Testis (tissue), 3 donors: ENCODE data around the gene CNN1. TPM values are rescaled to one million over a fixed set of nuclear protein-coding genes. Genes with fewer than 3 reads are reported as not detected.
"Not testable (repeated sequence)": the region's sequence is repeated elsewhere in the genome, so short reads cannot be mapped to it uniquely, and the experiment has no call there.

ENCODE experiments used
- DNase-seq: peaks from one replicate; pipeline ENCODE4 v3.0.0-alpha.2; 2019
- H3K27ac ChIP-seq, 2 donors: fragments of 200-600 bp; sonication (generic); one replicate each; pipeline ENCODE4 v1.5.1; 2019
- H3K27me3 ChIP-seq: fragments of 200-600 bp; sonication (generic); one replicate; pipeline ENCODE4 v1.5.1; 2019
- H3K36me3 ChIP-seq: fragments of 200-600 bp; sonication (generic); one replicate; pipeline ENCODE4 v1.5.1; 2017; ENCODE audit warnings: low read depth; ENCODE audit errors: missing control alignments
- H3K4me1 ChIP-seq: fragments of 200-600 bp; sonication (generic); one replicate; pipeline ENCODE4 v1.5.1; 2019
- H3K4me3 ChIP-seq, 2 donors: fragments of 200-600 bp; sonication (generic); one replicate each; pipeline ENCODE4 v1.5.1; 2017 to 2019
- H3K9me3 ChIP-seq: fragments of 200-600 bp; sonication (generic); one replicate; pipeline ENCODE4 v1.5.1; 2017
- POLR2A ChIP-seq: fragments of 450-650 bp; IDR thresholded peaks from one replicate; pipeline ENCODE4 v1.6.1; 2017; ENCODE audit warnings: antibody characterized with exemption, mild to moderate bottlenecking, moderate library complexity
- WGBS, 2 donors: methylation state at CpG; one replicate each; pipeline ENCODE4 v1.1.5; 2018; 5-methylcytosine and 5-hydroxymethylcytosine counted together
- intact Hi-C: fragments of 100-400 bp; cut with DNase I; formaldehyde crosslinking; loops from one replicate; pipeline ENCODE4 v1.15.1; 2023; ENCODE audit warnings: low total_unique reads
- polyA plus RNA-seq: library from polyadenylated mRNA; stranded (reverse); fragments of 350-450 nt; fragmentation: Illumina TruSeq; extraction: RNeasy Lipid Tissue Mini Kit (QIAGEN cat#74804); gene quantifications from one replicate; pipeline ENCODE4 v1.2.3, GENCODE V29; 2014; ENCODE audit warnings: low read depth, low replicate concordance; ENCODE audit not compliant: insufficient read depth
- total RNA-seq, 2 donors: library from RNA; depleted of rRNA; stranded (reverse); fragments of >200 nt; gene quantifications; one replicate each; pipeline ENCODE4 v1.2.3, GENCODE V29; 2016
- TF ChIP-seq, protein P1 (sequence below), 3 experiments: fragments of 450-650 bp in 2 of 3; fragments of 200-600 bp in 1 of 3; sonication (generic) in 1 of 3; IDR thresholded peaks; one replicate each; pipeline ENCODE4 v1.5.1; 2016 to 2019; ENCODE audit warnings: antibody characterized with exemption in 3 of 3, mild to moderate bottlenecking in 2 of 3, moderate library complexity in 1 of 3

CNN1 gene
- total and polyA plus RNA-seq, 3 donors from 2014 or later: 130 to 218 (median 151) TPM

DNA sequence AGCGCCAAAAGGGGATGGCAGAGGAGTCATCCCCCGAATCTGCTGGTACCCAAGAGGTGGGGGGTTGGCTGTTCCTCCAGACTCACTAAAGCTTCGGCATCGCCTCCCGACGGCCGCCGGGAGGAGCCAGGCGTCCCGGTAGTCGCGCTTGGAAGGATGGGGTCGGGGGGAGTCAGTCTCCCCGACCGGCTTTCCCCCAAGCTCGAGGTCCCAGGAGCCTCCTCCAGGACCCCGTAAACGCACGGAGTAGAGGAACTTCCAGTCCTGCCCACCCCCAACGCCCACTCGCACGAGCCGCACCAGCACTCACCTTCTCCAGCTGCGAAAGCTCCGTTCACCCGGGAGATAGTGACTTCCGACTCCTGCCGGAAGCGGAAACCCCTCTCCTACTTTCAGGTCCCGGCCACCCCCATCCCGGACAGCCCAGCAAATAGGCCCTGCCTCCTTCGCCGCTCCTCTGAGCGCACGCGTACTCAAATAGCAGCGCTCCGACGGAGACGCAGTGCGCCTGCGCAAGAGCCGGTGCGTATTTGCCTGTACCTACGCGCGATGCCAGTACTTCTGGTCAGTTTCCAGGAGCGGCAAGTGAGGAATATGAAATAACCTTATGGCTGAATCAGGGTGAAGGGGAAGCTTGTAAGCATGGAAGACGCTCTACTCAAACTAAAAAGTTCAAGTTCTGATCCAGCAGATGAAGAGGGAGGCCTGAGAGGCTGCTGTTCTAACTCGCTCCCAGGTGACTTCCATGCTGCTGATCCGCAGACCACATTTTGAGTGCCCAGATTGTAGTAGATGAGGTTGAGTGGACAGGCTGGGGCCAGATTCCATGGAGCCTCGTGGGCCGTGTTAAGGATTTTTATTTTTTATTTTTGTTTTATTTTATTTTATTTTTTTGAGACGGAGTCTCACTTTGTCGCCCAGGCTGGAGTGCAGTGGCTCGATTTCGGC, 20.5 kb downstream of the CNN1 start, which contains the start of gene ELOF1:
Gene ELOF1 (minus strand): TSS at position 350 of the 948 bp plus-strand sequence. CDS start 4,883 bp downstream, outside the sequence.
- no peaks in the 10 kb centered on the region for H3K36me3 ChIP-seq
- intact Hi-C loops: no loop called here
- DNase-seq: peak; percentile 99
- H3K9me3 ChIP-seq: no peaks in the 10 kb centered on the region
- peak within 1 kb of the TSS in 1 of 2 donors; percentile 46 for H3K27ac ChIP-seq
- TF ChIP-seq, protein P1, sequence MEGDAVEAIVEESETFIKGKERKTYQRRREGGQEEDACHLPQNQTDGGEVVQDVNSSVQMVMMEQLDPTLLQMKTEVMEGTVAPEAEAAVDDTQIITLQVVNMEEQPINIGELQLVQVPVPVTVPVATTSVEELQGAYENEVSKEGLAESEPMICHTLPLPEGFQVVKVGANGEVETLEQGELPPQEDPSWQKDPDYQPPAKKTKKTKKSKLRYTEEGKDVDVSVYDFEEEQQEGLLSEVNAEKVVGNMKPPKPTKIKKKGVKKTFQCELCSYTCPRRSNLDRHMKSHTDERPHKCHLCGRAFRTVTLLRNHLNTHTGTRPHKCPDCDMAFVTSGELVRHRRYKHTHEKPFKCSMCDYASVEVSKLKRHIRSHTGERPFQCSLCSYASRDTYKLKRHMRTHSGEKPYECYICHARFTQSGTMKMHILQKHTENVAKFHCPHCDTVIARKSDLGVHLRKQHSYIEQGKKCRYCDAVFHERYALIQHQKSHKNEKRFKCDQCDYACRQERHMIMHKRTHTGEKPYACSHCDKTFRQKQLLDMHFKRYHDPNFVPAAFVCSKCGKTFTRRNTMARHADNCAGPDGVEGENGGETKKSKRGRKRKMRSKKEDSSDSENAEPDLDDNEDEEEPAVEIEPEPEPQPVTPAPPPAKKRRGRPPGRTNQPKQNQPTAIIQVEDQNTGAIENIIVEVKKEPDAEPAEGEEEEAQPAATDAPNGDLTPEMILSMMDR (IDR thresholded peaks at IDR 0.05): no peak
- TF ChIP-seq POLR2A: no peak
- H3K4me1 ChIP-seq: peaks cover 18% of the 10 kb centered on the region
- H3K4me3 ChIP-seq: peak within 1 kb of the TSS; percentile 70 to 91
- no peaks in the 10 kb centered on the region for H3K27me3 ChIP-seq
- 3 to 4% methylated on average over 37 to 56 of the region's 57 CpGs for WGBS, 2 donors

DNA sequence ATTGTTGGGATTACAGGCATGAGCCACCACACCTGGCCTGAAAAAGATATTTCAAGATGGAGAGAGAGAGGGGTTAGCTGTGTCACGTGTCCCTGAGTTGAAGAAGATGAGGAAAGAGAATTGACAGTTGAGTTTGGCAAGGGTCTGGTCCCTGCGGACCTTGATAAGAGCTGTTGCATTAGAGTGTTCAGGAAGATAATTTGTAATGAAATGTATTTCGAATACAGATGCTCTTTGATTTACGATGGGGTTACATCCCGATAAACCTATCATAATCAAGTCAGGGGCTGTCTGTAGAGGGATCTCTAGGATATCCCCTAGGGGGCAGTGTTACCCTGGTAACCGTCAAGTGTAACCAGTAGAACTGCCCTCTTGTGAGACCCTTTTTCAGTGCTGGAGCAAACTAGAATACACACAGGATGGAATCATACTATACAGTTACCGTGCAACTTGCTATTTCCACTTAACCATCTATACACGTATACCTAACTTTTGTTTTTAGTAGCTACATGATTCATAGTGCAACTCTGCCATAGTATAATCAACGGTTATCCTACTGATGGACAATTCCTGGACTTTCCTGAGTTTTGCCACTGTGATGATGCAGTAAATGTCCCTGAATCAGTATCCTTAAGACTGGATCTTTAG, 21.9 kb downstream of the CNN1 start:
- H3K27ac ChIP-seq: no peak overlapping the region
- DNase-seq: peak; percentile 56
- H3K4me1 ChIP-seq: peaks cover 18% of the 10 kb centered on the region
- H3K9me3 ChIP-seq: no peaks in the 10 kb centered on the region
- no peak overlapping the region for H3K4me3 ChIP-seq
- no peaks in the 10 kb centered on the region for H3K27me3 ChIP-seq
- TF ChIP-seq POLR2A: no peak
- TF ChIP-seq, protein P1 (IDR thresholded peaks at IDR 0.05): peak; percentile 28 to 54 (median 45)
- intact Hi-C loops: no loop called here
- no peaks in the 10 kb centered on the region for H3K36me3 ChIP-seq
- WGBS, 2 donors: 17 to 18% methylated on average over 9 of the region's 9 CpGs

DNA sequence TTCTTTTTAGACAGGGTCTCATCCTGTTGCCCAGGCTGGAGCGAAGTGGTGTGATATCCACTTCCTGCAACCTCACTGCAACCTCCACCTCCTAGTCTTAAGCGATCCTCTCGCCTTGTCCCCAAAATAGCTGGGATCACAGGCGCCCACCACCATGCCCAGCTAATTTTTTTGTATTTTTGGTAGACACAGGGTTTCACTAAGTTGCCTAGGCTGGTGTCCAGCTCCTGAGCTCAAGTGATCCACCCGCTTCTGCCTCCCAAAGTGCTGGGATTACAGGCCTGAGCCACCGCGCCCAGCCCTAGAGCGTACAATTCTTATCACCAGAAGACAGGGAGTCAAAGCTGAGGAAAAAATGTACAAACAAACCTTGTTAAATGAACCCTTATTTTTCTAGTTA, 24.9 kb downstream of the CNN1 start:
- Histone ChIP-seq H3K9me3 (no peaks in the 10 kb centered on the region), H3K27ac (no peak overlapping the region), H3K36me3 (no peaks in the 10 kb centered on the region), H3K4me3 (no peak overlapping the region), H3K4me1 (peaks cover 7% of the 10 kb centered on the region), H3K27me3 (no peaks in the 10 kb centered on the region)
- no peak for DNase-seq
- intact Hi-C loops: no loop called here
- TF ChIP-seq POLR2A: no peak
- TF ChIP-seq, protein P1 (IDR thresholded peaks at IDR 0.05): no peak
- WGBS, 2 donors: 85% methylated on average over 8 of the region's 8 CpGs

DNA sequence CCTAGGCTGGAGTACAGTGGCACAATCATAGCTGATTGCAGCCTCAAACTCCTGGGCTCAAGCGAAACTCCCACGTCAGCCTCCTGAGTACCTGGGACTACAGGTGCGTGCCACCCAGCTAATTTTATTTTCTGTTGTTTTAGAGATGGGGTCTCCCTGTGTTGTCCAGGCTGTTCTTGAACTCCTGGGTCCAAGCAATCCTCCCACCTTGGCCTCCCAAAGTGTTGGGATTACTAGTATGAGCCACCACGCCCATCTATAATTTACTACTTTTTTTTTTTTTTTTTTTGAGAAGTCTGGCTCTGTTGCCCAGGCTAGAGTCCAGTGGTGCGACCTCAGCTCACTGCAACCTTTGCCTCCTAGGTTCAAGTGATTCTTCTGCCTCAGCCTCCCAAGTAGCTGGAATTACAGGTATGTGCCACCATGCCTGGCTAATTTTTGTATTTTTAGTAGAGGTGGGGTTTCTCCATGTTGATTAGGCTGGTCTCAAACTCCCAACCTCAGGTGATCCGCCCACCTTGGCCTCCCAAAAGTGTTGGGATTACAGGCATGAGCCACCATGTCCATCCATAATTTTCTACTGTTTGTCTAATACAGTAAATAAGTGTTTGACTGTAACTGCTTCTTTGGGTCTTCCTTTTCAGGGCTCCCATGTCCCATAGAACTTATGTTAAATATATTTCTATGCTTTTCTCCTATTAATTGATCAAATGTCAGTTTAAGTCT, 25.6 kb downstream of the CNN1 start:
- H3K27me3 ChIP-seq, H3K36me3 ChIP-seq, H3K4me3 ChIP-seq, H3K4me1 ChIP-seq, H3K27ac ChIP-seq, H3K9me3 ChIP-seq, intact Hi-C loops, DNase-seq: not testable (repeated sequence)
- WGBS, 2 donors: 89 to 97% methylated on average over 6 of the region's 6 CpGs

DNA sequence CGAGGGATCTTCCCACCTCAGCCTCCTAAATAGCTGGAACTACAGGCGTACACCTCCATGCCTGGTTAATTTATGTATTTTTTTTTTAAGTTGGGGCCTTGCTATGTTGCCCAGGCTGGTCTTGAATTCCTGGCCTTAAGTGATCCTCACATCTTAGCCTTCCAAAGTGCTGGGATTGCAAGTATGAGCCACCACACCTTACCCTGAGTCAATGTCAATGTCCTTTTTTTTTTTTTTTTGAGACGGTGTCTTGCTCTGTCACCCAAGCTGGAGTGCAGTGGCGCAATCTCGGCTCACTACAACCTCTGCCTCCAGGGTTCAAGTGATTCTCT, 27.0 kb downstream of the CNN1 start:
- H3K4me3 ChIP-seq, H3K27me3 ChIP-seq, DNase-seq, H3K4me1 ChIP-seq, intact Hi-C loops, H3K9me3 ChIP-seq, H3K27ac ChIP-seq, H3K36me3 ChIP-seq: not testable (repeated sequence)
- 80 to 89% methylated on average over 5 of the region's 5 CpGs for WGBS, 2 donors
